HepG2 (cell line): Measurements from ENCODE around the gene ENAH. TPM values are rescaled to one million over a fixed set of nuclear protein-coding genes. Genes with fewer than 3 reads are reported as not detected.

Experiments used
- ATAC-seq: fragments of 200-7000 bp; cut with Tn5 transposase; 3 replicates; pipeline ENCODE4 v1.9.1; 2020; ENCODE audit warnings: mild to moderate bottlenecking, moderate library complexity
- BruUV-seq: library from RNA; stranded (reverse); fragments of 400-500 nt; replicated peaks from 2 replicates; lab custom pipeline; 2021; lab: Mats Ljungman, UMichigan
- CTCF ChIA-PET: fragments of 300-600 bp; formaldehyde crosslinking; extraction: SDS; loops from one replicate; lab custom pipeline; 2021; ENCODE audit warnings: low total read pairs, inconsistent platforms, low intra/inter-chr PET ratio; lab: Yijun Ruan, JAX
- POLR2A ChIA-PET: fragments of 350-600 bp; sonication (Branson Sonifier 250); formaldehyde crosslinking; loops from one replicate; lab custom pipeline; 2020; ENCODE audit warnings: antibody characterized with exemption, inconsistent platforms; lab: Yijun Ruan, JAX
- DNase-seq: peaks from one replicate; pipeline ENCODE4 v3.0.0-alpha.2; 2015; ENCODE audit warnings: low spot score
- FAIRE-seq: peaks from 3 replicates; lab custom pipeline; 2011; peaks lifted over from hg19 to GRCh38; lab: Jason Lieb, UNC
- H2AFZ ChIP-seq: one replicate; pipeline ENCODE4 v1.6.1; 2011; ENCODE audit warnings: low read length, inconsistent platforms
- H3K27ac ChIP-seq: fragments of 300-600 bp; 3 replicates; pipeline ENCODE4 v1.8.0; 2011; ENCODE audit warnings: mixed run types, mild to moderate bottlenecking, mixed read lengths, low read length, inconsistent platforms; ENCODE audit not compliant: insufficient read depth; ENCODE audit errors: extremely low read length
- H3K27me3 ChIP-seq, 2 experiments: fragments of 200-600 bp in 1 of 2; 2 replicates in 1 of 2; 3 replicates in 1 of 2; pipeline versions ENCODE4 v1.6.0 to v1.8.0; 2011; ENCODE audit warnings: low read length in 2 of 2, mild to moderate bottlenecking in 2 of 2, moderate library complexity in 2 of 2, inconsistent platforms in 1 of 2; ENCODE audit not compliant: insufficient read depth in 2 of 2, control insufficient read depth in 1 of 2
- H3K36me3 ChIP-seq, 2 experiments: fragments of 200-600 bp in 1 of 2; replicated peaks in 1 of 2; 2 replicates in 1 of 2; 3 replicates in 1 of 2; pipeline versions ENCODE4 v1.5.1 to v1.8.0; 2011; ENCODE audit warnings: low read length in 2 of 2, inconsistent platforms in 1 of 2; ENCODE audit not compliant: insufficient read depth in 2 of 2, control insufficient read depth in 1 of 2
- H3K4me1 ChIP-seq: 2 replicates; pipeline ENCODE4 v1.5.1; 2012; ENCODE audit warnings: low read length, inconsistent platforms; ENCODE audit not compliant: insufficient read depth
- H3K4me2 ChIP-seq: 2 replicates; pipeline ENCODE4 v1.6.0; 2011; ENCODE audit warnings: low read depth, low read length, inconsistent platforms
- H3K4me3 ChIP-seq, 3 experiments: fragments of 200-600 bp in 1 of 3; sonication (generic), shearing (Covaris generic) in 1 of 3; replicated peaks in 1 of 3; 2 replicates each; pipeline ENCODE4 v1.5.1; 2011 to 2016; ENCODE audit warnings: low read length in 3 of 3, inconsistent platforms in 2 of 3, low read depth in 2 of 3, mild to moderate bottlenecking in 2 of 3, control low read depth in 1 of 3, mixed read lengths in 1 of 3; ENCODE audit not compliant: insufficient read depth in 1 of 3
- H3K79me2 ChIP-seq: one replicate; pipeline ENCODE4 v1.6.1; 2011; ENCODE audit warnings: low read length, inconsistent platforms; ENCODE audit not compliant: insufficient read depth
- H3K9ac ChIP-seq: 2 replicates; pipeline ENCODE4 v1.6.0; 2011; ENCODE audit warnings: mild to moderate bottlenecking, low read depth, low read length, inconsistent platforms; ENCODE audit not compliant: insufficient read depth
- H3K9me3 ChIP-seq: 2 replicates; pipeline ENCODE4 v1.5.1; 2012; ENCODE audit warnings: mild to moderate bottlenecking, low read length
- H4K20me1 ChIP-seq: 2 replicates; pipeline ENCODE4 v1.6.0; 2011; ENCODE audit warnings: inconsistent platforms, mild to moderate bottlenecking, low read length, moderate library complexity; ENCODE audit not compliant: insufficient read depth
- NCOR1 ChIP-seq: fragments of 200-600 bp; sonication (generic); IDR thresholded peaks from 2 replicates; pipeline ENCODE4 v1.7.0; 2017; ENCODE audit warnings: antibody characterized with exemption, low read length, borderline replicate concordance
- NFE2 ChIP-seq: sonication (generic); formaldehyde crosslinking; IDR thresholded peaks from 2 replicates; pipeline ENCODE4 v1.4.0; 2020; ENCODE audit warnings: missing genetic modification reagents
- SETDB1 ChIP-seq: sonication (generic); formaldehyde crosslinking; IDR thresholded peaks from 2 replicates; pipeline ENCODE4 v1.5.1; 2020; ENCODE audit warnings: missing genetic modification reagents, mild to moderate bottlenecking, borderline replicate concordance
- ZNF10 ChIP-seq: sonication (generic); formaldehyde crosslinking; IDR thresholded peaks from 2 replicates; pipeline ENCODE4 v1.4.0; 2020; ENCODE audit warnings: mild to moderate bottlenecking, low read depth, missing genetic modification reagents, borderline replicate concordance
- ZNF101 ChIP-seq: sonication (generic); formaldehyde crosslinking; IDR thresholded peaks from 2 replicates; pipeline ENCODE4 v1.4.0; 2020; ENCODE audit warnings: mild to moderate bottlenecking, low read depth, missing genetic modification reagents, borderline replicate concordance
- ZNF282 ChIP-seq: fragments of 450-650 bp; IDR thresholded peaks from 2 replicates; pipeline ENCODE4 v1.6.1; 2018; ENCODE audit not compliant: partially characterized antibody
- ZNF292 ChIP-seq: sonication (generic); formaldehyde crosslinking; IDR thresholded peaks from 2 replicates; pipeline ENCODE4 v1.8.1; 2022; ENCODE audit warnings: mild to moderate bottlenecking, low read depth, missing genetic modification reagents, borderline replicate concordance
- WGBS: methylation state at CpG from one replicate; pipeline ENCODE4 v1.1.6; 2017; ENCODE audit warnings: low lambda C conversion rate; 5-methylcytosine and 5-hydroxymethylcytosine counted together
- in situ Hi-C: cut with HindIII; loops from 2 replicates; pipeline ENCODE4 v1.10.0; 2017; ENCODE audit warnings: low pct_unique_long_range_greater_than_20kb; ENCODE audit not compliant: extremely low pct_ligation_motif_present
- intact Hi-C: fragments of 100-400 bp; cut with micrococcal nuclease; formaldehyde crosslinking; loops from one replicate; pipeline ENCODE4 v1.10.0; 2022; ENCODE audit not compliant: unreplicated experiment
- polyA plus RNA-seq, 8 experiments: library from polyadenylated mRNA; depleted of rRNA in 3 of 8; stranded (reverse) in 7 of 8; unstranded in 1 of 8; fragments of >200 nt; fragmentation: Illumina TruSeq in 4 of 8; extraction: Trizol in 4 of 8; gene quantifications; 2 replicates each; pipeline versions ENCODE4 v1.2.1 to v1.2.3, GENCODE V29; 2011 to 2016; ENCODE audit warnings: low read depth in 4 of 8, missing spikeins in 1 of 8, mixed read lengths in 1 of 8; ENCODE audit not compliant: insufficient read depth in 1 of 8
- total RNA-seq, 5 experiments: library from RNA; depleted of rRNA; stranded (reverse); fragments of >200 nt; fragmentation: Illumina TruSeq; extraction: Trizol; gene quantifications; 2 replicates each; pipeline ENCODE4 v1.2.3, GENCODE V29; 2016; ENCODE audit warnings: low read depth in 1 of 5
- TF ChIP-seq, protein P1 (sequence below): IDR thresholded peaks from 2 replicates; pipeline ENCODE4 v1.6.1; 2016; ENCODE audit warnings: missing genetic modification reagents, missing compliant biosample characterization
- TF ChIP-seq, protein P2 (sequence below): sonication (generic); formaldehyde crosslinking; IDR thresholded peaks from 2 replicates; pipeline ENCODE4 v1.8.0; 2022; ENCODE audit warnings: missing genetic modification reagents, mild to moderate bottlenecking, inconsistent platforms, borderline replicate concordance
- TF ChIP-seq, protein P3 (sequence below): sonication (generic); formaldehyde crosslinking; IDR thresholded peaks from 2 replicates; pipeline ENCODE4 v1.4.0; 2020; ENCODE audit warnings: mild to moderate bottlenecking, missing genetic modification reagents

ENAH gene
- total and polyA plus RNA-seq, 2 of the 13 experiments (the other 11 are each of a cell fraction or from before 2014, with no cell fraction given): 22.1 to 58.3 TPM

DNA sequence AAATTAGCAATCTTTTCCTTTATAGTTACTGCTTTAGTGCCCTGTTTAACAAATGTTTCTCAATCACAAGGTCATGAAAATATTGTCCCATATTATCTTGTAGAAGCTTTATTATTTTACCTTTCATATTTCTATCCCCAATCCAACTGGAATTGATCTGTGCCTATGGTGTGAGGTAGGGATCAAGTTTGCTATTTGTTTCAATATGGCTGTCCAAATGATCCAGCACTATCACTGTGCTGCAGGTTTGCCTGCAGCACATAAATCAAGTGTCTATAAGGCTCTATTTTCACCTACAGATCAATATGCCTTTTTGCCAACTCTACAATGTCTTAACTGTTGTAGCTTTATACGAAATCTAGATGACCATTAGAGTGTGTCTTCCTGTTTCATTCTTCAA is 96.2 kb downstream of the ENAH start:
- DNase-seq (no peak), ATAC-seq (no peak), FAIRE-seq (no peak)
- TF ChIP-seq ZNF10 (CRISPR knock-in tag) (0 out of 2 replicates have a peak, but pooled peaks have one; percentile 77), ZNF292 (CRISPR knock-in tag) (no peak)
- Histone ChIP-seq H3K79me2 (no peaks in the 10 kb centered on the region), H3K36me3 (peaks cover 5 to 16% of the 10 kb centered on the region in 2 experiments; a peak in 3 of 5 replicates), H2AFZ (no peak overlapping the region), H4K20me1 (no peaks in the 10 kb centered on the region), H3K27ac (no peak overlapping the region), H3K4me1 (no peaks in the 10 kb centered on the region), H3K27me3 (no peaks in the 10 kb centered on the region), H3K9ac (no peak overlapping the region), H3K9me3 (peaks cover 4% of the 10 kb centered on the region; the same call in 1 of the 2 replicates), H3K4me3 (no peak overlapping the region), H3K4me2 (no peak overlapping the region)
- intact Hi-C loops: no loop called here
- WGBS: 92% methylated on average over 1 of the region's 1 CpG
- POLR2A ChIA-PET: no interaction called here
- in situ Hi-C loops: no loop called here
- no TSS peak for BruUV-seq
- CTCF ChIA-PET: no interaction called here

DNA sequence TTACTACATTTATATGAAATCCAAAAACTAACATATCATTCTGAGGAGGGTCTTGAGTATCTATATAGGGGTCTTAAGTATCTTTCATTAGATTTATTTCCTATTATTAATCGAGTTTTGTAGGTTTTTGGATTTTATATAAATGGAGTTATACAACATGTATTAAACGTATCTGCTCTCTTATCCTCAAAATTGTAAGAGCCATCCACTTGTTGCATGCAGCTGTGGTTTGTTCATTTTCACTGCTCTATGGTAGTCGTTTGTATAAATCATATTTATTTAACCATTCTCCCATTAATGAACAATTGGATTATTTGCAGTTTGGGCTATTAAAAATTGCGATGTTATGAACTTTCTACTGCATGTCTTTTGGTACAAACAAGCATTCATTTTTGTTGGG is 97.1 kb downstream of the ENAH start:
- intact Hi-C loops (no loop called here), in situ Hi-C loops (no loop called here)
- no peaks in the 10 kb centered on the region for H3K4me1 ChIP-seq
- no peak overlapping the region for H3K4me3 ChIP-seq
- ChIA-PET CTCF (no interaction called here), POLR2A (no interaction called here)
- no peaks in the 10 kb centered on the region for H3K79me2 ChIP-seq
- no TSS peak for BruUV-seq
- FAIRE-seq: no peak
- no peak for DNase-seq
- H3K4me2 ChIP-seq: no peak overlapping the region
- no peaks in the 10 kb centered on the region for H3K27me3 ChIP-seq
- H4K20me1 ChIP-seq: no peaks in the 10 kb centered on the region
- H3K9me3 ChIP-seq: peaks cover 4% of the 10 kb centered on the region; the same call in 1 of the 2 replicates
- ATAC-seq: no peak
- peaks cover 5 to 16% of the 10 kb centered on the region in 2 experiments; a peak in 3 of 5 replicates for H3K36me3 ChIP-seq
- H3K9ac ChIP-seq: no peak overlapping the region
- H3K27ac ChIP-seq: no peak overlapping the region
- H2AFZ ChIP-seq: no peak overlapping the region
- 88% methylated on average over 4 of the region's 4 CpGs for WGBS
- TF ChIP-seq ZNF101 (CRISPR knock-in tag) (no peak), NCOR1 (no peak), SETDB1 (no peak), ZNF282 (no peak), NFE2 (CRISPR knock-in tag) (no peak)
- TF ChIP-seq, protein P1, sequence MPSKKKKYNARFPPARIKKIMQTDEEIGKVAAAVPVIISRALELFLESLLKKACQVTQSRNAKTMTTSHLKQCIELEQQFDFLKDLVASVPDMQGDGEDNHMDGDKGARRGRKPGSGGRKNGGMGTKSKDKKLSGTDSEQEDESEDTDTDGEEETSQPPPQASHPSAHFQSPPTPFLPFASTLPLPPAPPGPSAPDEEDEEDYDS (CRISPR knock-in tag): no peak
- TF ChIP-seq, protein P2, sequence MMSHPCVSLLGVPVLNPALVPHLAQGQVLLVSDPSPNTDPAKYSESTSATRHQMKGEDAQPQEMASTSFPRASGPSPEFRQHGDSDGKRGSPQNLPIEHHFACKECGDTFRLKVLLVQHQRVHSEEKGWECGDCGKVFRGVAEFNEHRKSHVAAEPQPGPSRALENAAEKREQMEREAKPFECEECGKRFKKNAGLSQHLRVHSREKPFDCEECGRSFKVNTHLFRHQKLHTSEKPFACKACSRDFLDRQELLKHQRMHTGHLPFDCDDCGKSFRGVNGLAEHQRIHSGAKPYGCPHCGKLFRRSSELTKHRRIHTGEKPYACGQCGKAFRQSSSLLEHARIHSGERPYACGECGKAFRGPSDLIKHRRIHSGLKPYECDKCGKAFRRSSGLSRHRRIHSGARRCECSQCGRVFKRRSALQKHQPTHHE (CRISPR knock-in tag): no peak
- TF ChIP-seq, protein P3, sequence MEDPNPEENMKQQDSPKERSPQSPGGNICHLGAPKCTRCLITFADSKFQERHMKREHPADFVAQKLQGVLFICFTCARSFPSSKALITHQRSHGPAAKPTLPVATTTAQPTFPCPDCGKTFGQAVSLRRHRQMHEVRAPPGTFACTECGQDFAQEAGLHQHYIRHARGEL (CRISPR knock-in tag): no peak
- TF ChIP-seq, all 625 proteins: peak for 0
